HG02970 (cell line): ENCODE measurements around the gene AOC3.
"Not testable (repeated sequence)": the region's sequence is repeated elsewhere in the genome, so short reads cannot be mapped to it uniquely, and the experiment has no call there.

ENCODE experiments used
- ATAC-seq: cut with Tn5 transposase; IDR thresholded peaks from one replicate; pipeline ENCODE4 v1.9.1; 2021; ENCODE audit warnings: mild to moderate bottlenecking, moderate library complexity, moderate number of reproducible peaks; ENCODE audit not compliant: unreplicated experiment, low FRiP score

AOC3 gene

DNA sequence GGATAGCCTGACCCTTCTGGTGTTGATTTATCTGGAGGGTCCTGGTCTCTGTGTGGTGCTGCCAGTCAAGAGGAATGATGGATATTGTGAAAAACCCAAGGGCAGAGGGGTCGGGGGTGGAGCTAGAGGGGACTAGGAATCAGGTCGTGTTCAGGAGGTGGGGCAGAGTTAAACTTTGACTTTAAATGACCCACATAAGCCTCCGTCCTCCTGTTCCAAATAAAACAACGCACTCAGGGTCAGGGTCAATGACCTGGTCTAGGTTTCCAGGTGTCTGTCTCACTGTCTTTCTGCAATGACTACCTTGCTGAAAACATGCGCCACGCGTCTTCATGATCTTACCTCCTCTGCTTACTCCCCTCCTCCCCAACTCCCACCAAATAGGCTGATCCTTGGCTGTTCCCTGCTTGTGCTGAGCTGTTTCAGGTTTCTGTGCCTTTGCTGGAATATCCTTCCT lies 14.7 kb downstream of the AOC3 start:
- no peak for ATAC-seq

DNA sequence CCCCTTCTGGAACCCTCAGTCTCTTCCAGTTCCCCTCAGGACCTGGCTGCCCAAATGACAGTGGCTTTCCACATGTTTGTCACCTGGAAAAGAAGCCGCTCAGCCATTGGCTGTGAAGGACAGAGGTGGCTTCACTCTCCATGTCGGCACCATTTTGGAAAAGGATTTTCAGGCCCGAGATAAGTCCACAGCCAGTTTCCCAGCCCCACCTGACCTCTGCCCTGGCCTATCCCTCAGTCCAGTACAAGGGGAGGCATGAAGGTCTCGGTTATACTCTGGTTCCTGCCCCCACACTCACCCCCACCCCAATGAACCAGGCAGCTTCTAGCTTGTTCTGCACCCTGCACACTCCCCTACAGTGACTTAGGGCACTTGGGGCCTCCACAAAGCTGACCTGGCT lies 15.2 kb downstream of the AOC3 start:
- no peak for ATAC-seq

DNA sequence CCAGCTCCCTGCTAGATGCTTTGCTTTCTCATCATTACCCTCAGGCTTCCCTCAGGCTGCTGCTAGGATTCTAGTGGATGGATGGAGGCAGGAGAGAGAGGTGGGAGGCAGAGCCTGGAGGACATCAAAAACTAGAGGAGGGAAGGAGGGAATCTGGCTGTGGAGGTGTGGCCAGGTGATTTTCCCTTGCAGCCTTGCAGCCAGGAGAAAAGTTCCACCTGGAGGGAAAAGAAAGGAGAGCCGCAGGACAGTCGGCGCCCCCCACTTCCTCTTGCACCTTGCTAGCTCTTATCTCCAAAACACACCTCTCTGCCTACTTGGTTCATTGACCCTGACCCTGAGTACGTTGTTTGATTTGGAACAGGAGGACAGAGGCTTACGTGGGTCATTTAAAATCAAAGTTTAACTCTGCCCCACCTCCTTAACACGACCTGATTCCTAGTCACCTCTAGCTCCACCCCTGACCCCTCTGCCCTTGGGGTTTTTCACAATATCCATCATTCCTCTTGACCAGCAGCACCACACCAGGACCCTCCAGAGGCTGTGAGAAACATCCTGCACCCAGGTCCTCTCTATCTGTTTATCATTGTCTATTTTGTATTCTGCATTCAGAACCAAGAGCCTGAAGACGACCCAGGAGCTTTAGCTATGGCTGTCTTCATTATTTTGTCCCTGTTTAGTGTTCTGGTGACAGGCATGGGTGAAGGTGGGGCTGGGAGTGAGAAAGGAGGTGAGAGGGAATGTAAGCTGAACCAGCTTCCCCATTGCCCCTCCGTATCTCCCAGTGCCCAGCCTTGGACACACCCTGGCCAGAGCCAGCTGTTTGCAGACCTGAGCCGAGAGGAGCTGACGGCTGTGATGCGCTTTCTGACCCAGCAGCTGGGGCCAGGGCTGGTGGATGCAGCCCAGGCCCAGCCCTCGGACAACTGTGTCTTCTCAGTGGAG lies 15.9 kb downstream of the AOC3 start:
- ATAC-seq = no peak

DNA sequence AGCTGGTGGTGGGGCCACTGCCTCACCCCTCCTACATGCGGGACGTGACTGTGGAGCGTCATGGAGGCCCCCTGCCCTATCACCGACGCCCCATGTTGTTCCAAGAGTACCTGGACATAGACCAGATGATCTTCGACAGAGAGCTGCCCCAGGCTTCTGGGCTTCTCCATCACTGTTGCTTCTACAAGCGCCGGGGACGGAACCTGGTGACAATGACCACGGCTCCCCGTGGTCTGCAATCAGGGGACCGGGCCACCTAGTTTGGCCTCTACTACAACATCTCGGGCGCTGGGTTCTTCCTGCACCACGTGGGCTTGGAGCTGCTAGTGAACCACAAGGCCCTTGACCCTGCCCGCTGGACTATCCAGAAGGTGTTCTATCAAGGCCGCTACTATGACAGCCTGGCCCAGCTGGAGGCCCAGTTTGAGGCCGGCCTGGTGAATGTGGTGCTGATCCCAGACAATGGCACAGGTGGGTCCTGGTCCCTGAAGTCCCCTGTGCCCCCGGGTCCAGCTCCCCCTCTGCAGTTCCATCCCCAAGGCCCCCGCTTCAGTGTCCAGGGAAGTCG lies 16.8 kb downstream of the AOC3 start:
- not testable (repeated sequence) for ATAC-seq

DNA sequence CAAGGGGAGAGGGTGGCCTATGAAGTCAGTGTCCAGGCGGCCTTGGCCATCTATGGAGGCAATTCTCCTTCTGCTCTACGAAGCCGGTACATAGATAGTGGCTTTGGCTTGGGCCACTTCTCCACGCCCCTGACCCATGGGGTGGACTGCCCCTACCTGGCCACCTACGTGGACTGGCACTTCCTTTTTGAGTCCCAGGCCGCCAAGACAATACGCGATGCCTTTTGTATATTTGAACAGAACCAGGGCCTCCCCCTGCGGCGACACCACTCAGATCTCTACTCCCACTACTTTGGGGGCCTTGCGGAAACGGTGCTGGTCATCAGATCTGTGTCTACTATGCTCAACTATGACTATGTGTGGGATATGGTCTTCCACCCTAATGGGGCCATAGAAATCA lies 17.3 kb downstream of the AOC3 start:
- ATAC-seq = no peak

DNA sequence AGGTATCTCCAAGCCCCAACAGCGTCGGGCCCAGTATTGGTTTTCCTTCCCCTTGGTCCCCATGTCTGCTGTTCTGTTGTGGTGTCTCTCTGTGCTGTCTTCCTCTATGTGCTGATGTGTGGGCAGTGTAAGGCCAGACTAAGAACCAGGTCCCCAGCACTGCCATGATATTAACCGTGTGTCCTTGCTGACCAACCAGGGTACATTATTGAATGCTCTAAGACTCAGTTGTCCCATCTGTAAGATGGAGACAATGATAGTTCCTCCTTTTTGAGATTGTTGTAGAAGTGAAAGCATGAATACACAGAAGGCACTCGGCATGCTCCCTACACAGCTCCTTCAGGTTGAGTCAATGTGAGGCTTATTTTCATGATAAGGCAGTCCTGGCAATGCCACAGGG lies 20.6 kb downstream of the AOC3 start:
- ATAC-seq = no peak

DNA sequence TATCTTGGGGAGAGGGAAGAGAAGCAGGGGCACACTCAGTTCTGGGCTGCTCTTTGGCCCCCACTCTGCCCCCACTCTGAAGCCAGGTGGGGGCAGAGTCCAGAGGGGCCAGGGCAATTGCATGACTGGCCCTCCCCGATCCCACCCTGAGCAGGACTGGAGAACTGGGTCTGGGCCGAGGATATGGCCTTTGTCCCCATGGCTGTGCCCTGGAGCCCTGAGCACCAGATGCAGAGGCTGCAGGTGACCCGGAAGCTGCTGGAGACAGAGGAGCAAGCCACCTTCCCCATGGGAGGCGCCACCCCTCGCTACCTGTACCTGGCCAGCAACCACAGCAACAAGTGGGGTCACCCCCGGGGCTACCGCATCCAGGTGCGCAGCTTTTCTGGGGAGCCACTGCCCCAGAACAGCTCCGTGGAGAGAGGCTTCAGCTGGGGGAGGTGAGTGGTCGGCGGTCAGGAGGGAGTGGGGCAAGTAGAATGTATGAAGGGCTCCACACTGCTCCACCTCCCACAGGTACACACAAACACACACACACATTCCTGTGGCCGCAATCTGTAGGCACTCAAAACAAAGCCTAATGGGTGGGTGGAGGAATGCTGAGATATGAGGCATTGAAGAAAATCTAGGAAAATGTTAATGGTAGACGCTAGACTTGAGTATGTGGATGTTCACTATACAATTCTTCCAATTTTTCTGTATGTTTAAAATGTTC lies 21.4 kb downstream of the AOC3 start:
- no peak for ATAC-seq

DNA sequence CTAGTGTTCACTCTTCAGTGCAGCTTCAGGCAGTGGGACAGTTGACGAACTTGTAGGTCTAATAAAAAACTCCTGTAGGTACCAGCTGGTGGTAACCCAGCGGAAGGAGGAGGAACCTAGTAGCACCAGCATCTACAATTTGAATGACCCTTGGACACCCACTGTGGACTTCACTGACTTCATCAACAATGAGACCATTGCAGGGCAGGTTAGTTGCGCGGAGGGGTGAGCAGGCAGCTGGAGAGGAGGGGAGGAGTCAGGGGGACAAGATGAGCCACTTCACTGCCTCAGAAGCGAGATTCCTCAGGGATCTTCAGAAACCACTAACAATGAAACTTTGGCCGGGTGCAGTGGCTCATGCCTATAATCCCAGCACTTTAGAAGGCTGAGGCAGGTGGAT lies 22.3 kb downstream of the AOC3 start:
- no peak for ATAC-seq

DNA sequence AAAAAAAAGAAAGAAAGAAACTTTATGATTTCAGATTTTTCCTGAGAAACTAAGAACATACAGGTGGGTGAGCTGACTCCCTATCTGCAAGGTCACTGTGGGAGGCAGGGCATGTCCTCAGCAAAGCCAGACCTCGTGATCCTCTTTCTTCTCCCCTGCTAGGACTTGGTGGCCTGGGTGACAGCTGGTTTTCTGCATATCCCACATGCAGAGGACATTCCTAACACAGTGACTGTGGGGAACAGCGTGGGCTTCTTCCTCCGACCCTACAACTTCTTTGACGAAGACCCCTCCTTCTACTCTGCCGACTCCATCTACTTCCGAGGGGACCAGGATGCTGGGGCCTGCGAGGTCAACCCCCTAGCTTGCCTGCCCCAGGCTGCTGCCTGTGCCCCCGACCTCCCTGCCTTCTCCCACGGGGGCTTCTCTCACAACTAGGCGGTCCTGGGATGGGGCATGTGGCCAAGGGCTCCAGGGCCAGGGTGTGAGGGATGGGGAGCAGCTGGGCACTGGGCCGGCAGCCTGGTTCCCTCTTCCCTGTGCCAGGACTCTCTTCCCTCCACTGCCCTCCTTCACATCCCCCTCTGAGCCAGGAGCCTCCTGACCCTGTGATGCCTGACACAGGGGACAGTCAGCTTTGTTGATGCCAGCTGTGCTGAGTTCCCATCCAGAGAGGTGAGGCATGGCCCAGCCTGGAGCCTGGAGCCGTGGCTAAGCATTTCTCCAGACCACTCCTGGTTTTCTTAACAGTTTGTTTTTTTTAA lies 23.1 kb downstream of the AOC3 start:
- ATAC-seq = not testable (repeated sequence)

DNA sequence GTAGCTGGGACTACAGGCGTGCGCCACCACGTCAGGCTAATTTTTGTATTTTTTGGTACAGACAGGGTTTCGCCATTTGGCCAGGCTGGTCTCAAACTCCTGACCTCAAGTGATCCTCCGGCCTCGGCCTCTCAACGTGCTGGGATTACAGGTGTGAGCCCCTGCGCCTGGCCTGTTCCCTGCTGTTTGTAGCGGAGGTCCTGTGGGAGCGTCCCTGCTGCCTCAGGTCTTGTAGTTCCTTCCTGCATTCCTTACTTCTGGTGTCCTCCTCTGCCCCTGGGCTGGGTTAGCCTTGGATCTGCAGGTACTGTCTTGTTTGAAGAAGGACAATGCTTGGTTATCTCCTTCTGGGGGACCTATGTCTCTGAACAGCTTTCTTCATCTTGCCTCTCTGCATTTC lies 26.0 kb downstream of the AOC3 start:
- ATAC-seq = no peak

DNA sequence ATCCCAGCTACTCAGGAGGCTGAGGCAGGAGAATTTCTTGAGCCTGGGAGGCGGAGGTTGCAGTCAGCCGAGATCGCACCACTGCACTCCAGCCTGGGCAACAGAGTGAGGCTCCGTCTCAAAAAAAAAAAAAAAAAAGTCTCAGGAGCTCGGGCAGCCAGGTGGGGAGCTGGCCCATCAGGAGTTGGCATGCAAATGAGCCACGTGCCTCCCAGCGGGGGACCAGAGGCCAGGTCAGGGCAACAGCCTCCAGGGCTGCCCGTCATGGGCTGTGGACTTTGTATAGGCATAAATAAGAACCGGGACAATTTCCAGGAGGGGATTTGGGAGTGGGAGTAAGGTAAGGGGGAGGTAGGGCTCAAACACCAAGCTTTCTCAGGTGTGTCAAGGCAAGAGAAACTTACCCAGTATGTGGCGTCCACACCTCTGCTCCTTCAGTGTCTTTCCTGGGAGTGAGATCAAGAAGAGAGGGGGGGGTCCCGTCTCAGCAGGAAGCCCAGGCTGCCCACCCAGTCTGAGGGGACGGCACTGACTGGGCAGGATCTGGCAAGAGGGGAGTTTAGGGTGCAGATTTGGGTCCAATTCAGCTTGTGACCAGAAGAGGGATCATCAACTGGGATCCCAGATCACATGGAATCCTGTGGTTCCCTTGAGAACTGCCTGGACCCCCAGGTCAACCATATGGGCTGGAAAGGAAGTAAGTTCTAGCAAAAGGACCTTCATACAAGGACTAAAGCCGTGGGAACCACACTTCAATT lies 27.3 kb downstream of the AOC3 start:
- ATAC-seq = no peak

DNA sequence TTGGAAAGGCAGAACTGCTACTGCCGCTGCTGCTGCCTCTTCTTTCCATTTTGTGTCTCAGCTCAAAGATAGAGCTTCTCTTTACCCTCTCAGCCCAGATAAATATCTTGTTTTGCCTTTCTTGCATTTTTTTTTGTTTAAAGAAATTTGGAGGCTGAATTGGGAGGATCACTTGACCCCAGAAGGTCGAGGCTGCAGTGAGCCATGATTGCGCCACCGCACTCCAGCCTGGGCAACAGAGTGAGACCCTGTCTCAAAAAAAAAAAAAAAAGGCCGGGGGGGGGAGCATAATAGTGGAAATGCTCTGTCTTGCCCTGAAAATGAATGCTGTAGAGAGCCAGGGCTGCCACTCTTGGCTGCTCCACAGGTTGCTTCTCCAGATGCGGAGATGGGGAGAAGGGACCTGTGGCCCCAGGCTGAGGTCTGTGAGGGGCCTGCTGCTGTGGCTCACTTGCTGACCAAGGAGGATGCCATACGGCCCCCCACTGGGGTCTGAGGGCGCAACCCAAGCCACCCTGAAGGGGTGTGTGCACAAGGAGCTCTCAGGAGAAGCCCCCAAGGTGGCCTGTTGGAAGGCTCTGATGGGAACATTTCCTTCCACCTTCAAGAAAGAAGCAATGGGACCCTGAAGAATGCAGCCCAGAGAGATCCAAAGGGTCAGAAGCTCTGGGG lies 28.1 kb downstream of the AOC3 start:
- ATAC-seq = no peak

DNA sequence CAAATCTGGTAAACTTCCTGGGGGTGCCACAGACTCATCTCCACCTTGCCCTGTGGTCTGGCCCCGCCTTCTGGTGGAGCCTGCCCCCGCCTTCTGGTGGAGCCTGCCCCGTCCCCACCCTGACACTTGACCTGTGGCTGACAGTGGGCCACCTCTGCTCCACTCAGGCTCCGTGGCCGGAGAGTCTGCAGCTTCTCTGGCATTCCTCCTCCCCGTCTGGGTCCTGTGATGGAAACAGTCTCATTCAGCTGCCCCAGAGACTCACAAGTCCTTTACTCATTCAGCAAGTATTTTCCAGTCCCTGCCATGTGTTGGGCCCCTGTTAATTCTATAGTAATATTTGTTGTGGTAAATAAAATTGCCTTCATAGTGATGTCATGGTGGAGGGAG lies 28.6 kb downstream of the AOC3 start:
- no peak for ATAC-seq

DNA sequence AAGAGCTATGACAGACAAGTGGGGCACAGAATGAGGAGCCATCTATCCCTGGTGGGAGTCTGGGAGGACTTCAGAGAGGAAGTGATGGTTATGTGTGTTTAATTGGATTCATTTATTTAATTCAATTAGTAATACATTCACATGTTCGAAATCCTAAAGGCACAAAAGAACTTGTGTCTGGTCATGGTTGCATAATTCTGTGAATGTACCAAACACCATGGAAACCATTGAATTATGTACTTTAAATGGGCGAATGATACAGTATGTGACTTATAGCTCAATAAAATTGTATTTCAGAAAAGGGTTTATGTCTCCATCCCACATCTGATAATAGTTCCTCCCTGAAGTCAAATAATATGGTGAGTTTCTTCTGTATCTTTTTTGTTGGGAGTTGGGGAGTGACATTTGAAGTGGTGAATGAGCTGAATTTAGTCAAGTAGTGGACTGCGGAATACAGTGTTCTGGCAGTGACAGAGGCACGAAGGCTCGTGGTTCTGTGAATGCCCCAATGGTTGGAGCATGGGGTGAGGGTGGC lies 29.8 kb downstream of the AOC3 start:
- no peak for ATAC-seq

DNA sequence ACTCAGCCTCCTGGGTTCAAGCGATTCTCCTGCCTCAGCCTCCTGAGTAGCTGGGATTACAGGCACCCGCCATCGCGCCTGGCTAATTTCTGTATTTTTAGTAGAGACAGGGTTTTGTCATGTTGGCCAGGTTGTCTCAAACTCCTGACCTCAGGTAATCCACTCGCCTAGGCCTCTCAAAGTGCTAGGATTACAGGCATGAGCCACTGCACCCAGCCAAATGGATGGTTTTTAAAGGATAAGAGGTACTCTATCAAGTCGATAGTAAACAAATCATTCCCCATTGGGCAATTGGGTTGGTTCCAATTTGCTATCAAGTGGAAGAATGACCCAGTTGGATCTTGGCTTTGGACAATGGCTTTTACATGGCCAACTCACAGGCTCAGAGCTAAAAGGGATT lies 30.7 kb downstream of the AOC3 start:
- not testable (repeated sequence) for ATAC-seq

DNA sequence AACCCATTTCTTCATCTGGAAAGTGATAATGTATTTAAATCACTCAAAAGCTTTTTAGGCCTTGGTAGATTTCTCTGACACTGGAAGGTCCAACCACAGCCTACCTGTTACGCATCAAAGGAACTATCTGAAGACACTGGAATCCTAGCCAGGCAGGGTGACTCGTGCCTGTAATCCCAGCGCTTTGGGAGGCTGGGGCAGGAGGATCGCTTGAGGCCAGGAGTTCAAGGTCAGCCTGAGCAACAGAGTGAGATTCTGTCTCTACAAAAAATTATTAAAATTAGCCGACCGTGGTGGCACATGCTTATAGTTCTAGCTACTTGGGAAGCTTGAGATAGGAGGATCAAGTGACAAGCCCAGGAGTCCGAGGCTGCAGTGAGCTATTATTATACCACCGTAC lies 31.2 kb downstream of the AOC3 start:
- no peak for ATAC-seq

DNA sequence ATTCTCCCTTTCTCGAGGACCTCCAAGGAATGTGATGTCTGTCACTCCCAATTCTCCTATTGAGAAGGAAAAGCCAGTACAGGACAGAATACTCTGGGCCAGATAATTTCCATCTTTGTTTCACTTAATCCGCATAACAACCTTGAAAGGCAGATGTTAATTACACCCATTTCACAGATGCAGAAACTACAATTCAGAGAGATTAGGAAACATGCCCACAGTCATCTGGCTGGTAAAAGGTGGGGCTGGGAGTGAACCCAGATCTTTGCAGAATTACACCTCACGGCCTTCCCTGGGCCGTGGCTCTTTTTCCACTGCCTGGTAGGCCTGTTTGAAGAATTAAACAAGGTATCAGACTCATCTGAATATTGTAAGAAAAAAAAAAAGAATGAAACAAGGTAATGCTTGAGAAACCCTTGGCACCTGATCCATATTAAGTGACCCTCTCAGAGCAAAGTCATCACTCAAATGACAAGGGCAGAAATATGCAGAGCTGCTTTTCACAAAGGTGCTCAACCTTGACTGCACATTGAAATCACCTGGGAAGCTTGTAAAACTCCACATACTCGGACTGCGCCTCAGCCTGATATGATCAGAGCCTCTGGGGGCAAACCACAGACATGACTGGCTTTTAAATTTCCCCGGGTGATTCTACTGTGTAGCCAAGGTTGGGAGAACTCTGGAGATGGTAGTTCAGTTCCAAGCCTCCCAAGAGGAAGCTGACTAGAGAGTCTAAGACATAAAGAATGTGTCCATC lies 33.0 kb downstream of the AOC3 start:
- no peak for ATAC-seq

DNA sequence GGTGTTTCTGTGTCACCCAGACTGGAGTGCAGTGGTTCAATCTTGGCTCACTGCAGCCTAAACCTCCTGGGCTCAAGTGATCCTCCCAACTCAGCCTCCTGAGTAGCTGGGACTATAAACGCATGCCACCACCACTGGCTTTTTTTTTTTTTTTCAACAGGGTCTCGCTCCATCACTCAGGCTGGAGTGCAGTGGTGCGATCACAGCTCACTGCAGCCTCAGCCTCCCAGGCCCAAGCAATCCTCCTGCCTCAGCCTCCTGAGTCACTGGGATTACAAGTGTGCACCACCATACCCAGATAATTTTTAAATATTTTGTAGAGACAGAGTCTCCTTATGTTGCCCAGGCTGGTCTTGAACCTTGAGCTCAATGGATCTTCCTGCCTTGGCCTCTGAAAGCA lies 34.8 kb downstream of the AOC3 start:
- ATAC-seq = not testable (repeated sequence)
